Common myeloid progenitor, CD34-positive (primary cell): ENCODE data around the gene HAGHL.

Source experiments
- CTCF ChIA-PET: fragments of 350-600 bp; sonication (Branson Sonifier 250); formaldehyde crosslinking; loops from one replicate; lab custom pipeline; 2021; ENCODE audit warnings: antibody characterized with exemption; lab: Charles Lee
- POLR2A ChIA-PET: fragments of 350-600 bp; sonication (Branson Sonifier 250); formaldehyde crosslinking; loops from one replicate; lab custom pipeline; 2021; ENCODE audit warnings: antibody characterized with exemption; lab: Charles Lee
- DNase-seq, 3 donors: peaks; one replicate each; pipeline versions ENCODE4 v3.0.0 to v3.0.0-alpha.2; 2013
- H3K27ac ChIP-seq, 2 experiments: 1 replicate in 1 of 2; 2 replicates in 1 of 2; pipeline ENCODE4 v1.7.0; 2013; ENCODE audit warnings: inconsistent platforms in 2 of 2, low read length in 2 of 2, mild to moderate bottlenecking in 2 of 2, low read depth in 1 of 2, moderate library complexity in 1 of 2; ENCODE audit not compliant: severe bottlenecking in 2 of 2, insufficient read depth in 1 of 2, poor library complexity in 1 of 2
- H3K27me3 ChIP-seq, 5 experiments: replicated peaks in 2 of 5; 1 replicate in 3 of 5; 2 replicates in 2 of 5; pipeline versions ENCODE4 v1.6.1 to v1.7.0; 2013; ENCODE audit warnings: low read length in 4 of 5, mild to moderate bottlenecking in 2 of 5, moderate library complexity in 2 of 5, inconsistent platforms in 1 of 5; ENCODE audit not compliant: insufficient read depth in 5 of 5, control insufficient read depth in 4 of 5
- H3K36me3 ChIP-seq, 4 experiments: 1 replicate in 2 of 4; 2 replicates in 2 of 4; pipeline versions ENCODE4 v1.6.1 to v1.7.0; 2013; ENCODE audit warnings: low read length in 3 of 4, control low read depth in 1 of 4, mild to moderate bottlenecking in 1 of 4; ENCODE audit not compliant: control insufficient read depth in 4 of 4, insufficient read depth in 4 of 4
- H3K4me1 ChIP-seq, 4 experiments: 1 replicate in 3 of 4; 2 replicates in 1 of 4; pipeline versions ENCODE4 v1.6.1 to v1.7.1; 2013; ENCODE audit warnings: low read length in 3 of 4, mild to moderate bottlenecking in 3 of 4, control low read depth in 1 of 4, inconsistent platforms in 1 of 4, moderate library complexity in 1 of 4; ENCODE audit not compliant: control insufficient read depth in 4 of 4, insufficient read depth in 4 of 4; ENCODE audit errors: control extremely low read depth in 1 of 4
- H3K4me3 ChIP-seq, 7 experiments: 1 replicate in 4 of 7; 2 replicates in 3 of 7; pipeline versions ENCODE4 v1.5.1 to v1.7.0; 2013; ENCODE audit warnings: mild to moderate bottlenecking in 7 of 7, low read length in 6 of 7, moderate library complexity in 6 of 7, inconsistent platforms in 2 of 7, low read depth in 2 of 7, control low read depth in 1 of 7; ENCODE audit not compliant: insufficient read depth in 4 of 7, control insufficient read depth in 1 of 7; ENCODE audit errors: extremely low read depth in 1 of 7
- H3K9me3 ChIP-seq, 5 experiments: 1 replicate in 4 of 5; 2 replicates in 1 of 5; pipeline versions ENCODE4 v1.6.1 to v1.7.1; 2013; ENCODE audit warnings: low read length in 4 of 5, mild to moderate bottlenecking in 2 of 5, inconsistent platforms in 1 of 5, low read depth in 1 of 5, moderate library complexity in 1 of 5; ENCODE audit not compliant: control insufficient read depth in 4 of 5, insufficient read depth in 2 of 5; ENCODE audit errors: control extremely low read depth in 1 of 5
- WGBS: methylation state at CpG from one replicate; pipeline ENCODE4 v1.1.5; 2013; ENCODE audit not compliant: insufficient coverage; 5-methylcytosine and 5-hydroxymethylcytosine counted together

Gene HAGHL

GRCh38 chr16:743794-744500 is 17.0 kb downstream of the HAGHL start:
- Histone ChIP-seq H3K36me3 (no peaks in the 10 kb centered on the region), H3K9me3 (no peaks in the 10 kb centered on the region), H3K27me3 (no peaks in the 10 kb centered on the region), H3K4me3 (no peak overlapping the region), H3K27ac (no peak overlapping the region), H3K4me1 (peaks cover 0 to 19% (median 18%) of the 10 kb centered on the region in 4 experiments)
- WGBS, result over 99% methylated on average over 16 of the region's 21 CpGs
- ChIA-PET CTCF (interaction anchor here (1.0 to 5.0 kb wide), 7 partner anchors 12 to 42 kb away, joined by 3 to 46 read pairs (median 14); partner anchors contain the start of gene METRN), POLR2A (interaction anchor here (0.5 to 0.7 kb wide), 2 partner anchors 15 to 18 kb away, joined by 3 read pairs; no protein-coding TSS in a partner anchor)
- peak in 2 of 3 donors; percentile 47 to 48 for DNase-seq

GRCh38 chr16:745739-746138 is 18.8 kb downstream of the HAGHL start:
- DNase-seq, result peak; percentile 36 to 46 (median 44)
- no peak overlapping the region for H3K4me3 ChIP-seq
- peaks cover 0 to 6% (median 3%) of the 10 kb centered on the region in 4 experiments for H3K4me1 ChIP-seq
- no peaks in the 10 kb centered on the region for H3K27me3 ChIP-seq
- H3K27ac ChIP-seq, result no peak overlapping the region
- H3K9me3 ChIP-seq, result no peaks in the 10 kb centered on the region
- WGBS, result 5% methylated on average over 10 of the region's 14 CpGs
- ChIA-PET POLR2A (interaction anchor here (1.1 kb wide), 1 partner anchor 34 kb away, joined by 5 read pairs; no protein-coding TSS in a partner anchor), CTCF (interaction anchor here (1.0 to 5.0 kb wide), 7 partner anchors 10 to 40 kb away, joined by 3 to 46 read pairs (median 14); partner anchors contain the start of gene METRN)
- no peaks in the 10 kb centered on the region for H3K36me3 ChIP-seq

GRCh38 chr16:746637-747036 is 19.7 kb downstream of the HAGHL start:
- CTCF ChIA-PET, result interaction anchor here (1.0 to 3.0 kb wide), 2 partner anchors 37 to 38 kb away, joined by 3 to 13 read pairs; no protein-coding TSS in a partner anchor
- Histone ChIP-seq H3K9me3 (no peaks in the 10 kb centered on the region), H3K27me3 (no peaks in the 10 kb centered on the region), H3K4me1 (peaks cover 0 to 3% (median 0%) of the 10 kb centered on the region in 4 experiments), H3K4me3 (no peak overlapping the region), H3K36me3 (no peaks in the 10 kb centered on the region), H3K27ac (no peak overlapping the region)
- WGBS, result 94% methylated on average over 5 of the region's 13 CpGs
- no peak for DNase-seq
- POLR2A ChIA-PET, result interaction anchor here (0.7 kb wide), 1 partner anchor 11 kb away, joined by 3 read pairs; no protein-coding TSS in a partner anchor

- Histone ChIP-seq H3K4me1 (peaks cover 0 to 4% (median 0%) of the 10 kb centered on the region in 4 experiments), H3K9me3 (no peaks in the 10 kb centered on the region), H3K27me3 (no peaks in the 10 kb centered on the region), H3K27ac (no peak overlapping the region), H3K36me3 (no peaks in the 10 kb centered on the region), H3K4me3 (no peak overlapping the region)
- DNase-seq, result no peak
- ChIA-PET CTCF (interaction anchor here (1.0 to 3.0 kb wide), 5 partner anchors 27 to 40 kb away, joined by 3 to 13 read pairs (median 5); partner anchors contain the start of genes ANTKMT, CHTF18 and RPUSD1), POLR2A (no interaction called here)
- 94% methylated on average over 24 of the region's 39 CpGs for WGBS
These were observed 21.3 kb downstream of the HAGHL start for GRCh38 chr16:747978-748746.

- POLR2A ChIA-PET, result interaction anchor here (0.6 kb wide), 1 partner anchor 19 kb away, joined by 3 read pairs; no protein-coding TSS in a partner anchor
These were observed 22.1 kb downstream of the HAGHL start for GRCh38 chr16:749010-749409.

GRCh38 chr16:750485-750884 is 23.6 kb downstream of the HAGHL start:
- Histone ChIP-seq H3K4me1 (peaks cover 0 to 19% (median 14%) of the 10 kb centered on the region in 4 experiments), H3K27ac (no peak overlapping the region), H3K36me3 (no peaks in the 10 kb centered on the region), H3K4me3 (no peak overlapping the region), H3K9me3 (no peaks in the 10 kb centered on the region), H3K27me3 (no peaks in the 10 kb centered on the region)
- POLR2A ChIA-PET, result no interaction called here
- CTCF ChIA-PET, result interaction anchor here (1.0 to 2.5 kb wide), 8 partner anchors 10 to 353 kb away, joined by 3 to 7 read pairs (median 5); partner anchors contain the start of genes ANTKMT, CIAO3 and MSLN
- WGBS, result 94% methylated on average over 9 of the region's 9 CpGs
- DNase-seq, result no peak

More at GRCh38 chr16:749010-749409, 22.1 kb downstream of the HAGHL start:
- Histone ChIP-seq H3K27me3 (no peaks in the 10 kb centered on the region), H3K9me3 (no peaks in the 10 kb centered on the region), H3K36me3 (no peaks in the 10 kb centered on the region), H3K27ac (no peak overlapping the region), H3K4me3 (no peak overlapping the region), H3K4me1 (peaks cover 0 to 6% (median under 1%) of the 10 kb centered on the region in 4 experiments)
- CTCF ChIA-PET, result interaction anchor here (0.6 to 3.0 kb wide), 6 partner anchors 28 to 171 kb away, joined by 3 to 13 read pairs (median 4); partner anchors contain the start of gene ANTKMT
- 100% methylated on average over 1 of the region's 6 CpGs for WGBS
- DNase-seq, result no peak
